ENCODE data around the gene PLA2G4A. TPM values are rescaled to one million over a fixed set of nuclear protein-coding genes. Genes with fewer than 3 reads are reported as not detected.

The PLA2G4A gene
- polyA plus RNA-seq, 1 donor (not counting 4 experiments of a cell fraction or from before 2014, with no cell fraction given) = 29.2 TPM

GRCh38 chr1:186875896-186876835, 47.4 kb downstream of the PLA2G4A start:
- no peak for DNase-seq (ENCODE audit: low read depth, low spot score)
- no peak for TF ChIP-seq CTCF (optimal IDR thresholded peaks at IDR 0.05 in 1 of 3, IDR thresholded peaks at IDR 0.05 in 1 of 3, conservative IDR thresholded peaks at IDR 0.05 in 1 of 3; ENCODE audit: extremely low read depth in 1 of 3, insufficient read depth in 2 of 3, low read length in 3 of 3)
- no peak for TF ChIP-seq EZH2 (IDR thresholded peaks at IDR 0.05; ENCODE audit: low read length)
- H3K79me2 ChIP-seq (ENCODE audit: control insufficient read depth, insufficient read depth, low read length) = no peaks in the 10 kb centered on the region
- H3K9ac ChIP-seq (ENCODE audit: control insufficient read depth, extremely low read depth, insufficient read depth, low read length) = no peak overlapping the region
- H3K27ac ChIP-seq (ENCODE audit: control insufficient read depth, insufficient read depth, low read length) = no peak overlapping the region
- H3K9me1 ChIP-seq (ENCODE audit: control insufficient read depth, extremely low read depth, insufficient read depth, low read length) = no peaks in the 10 kb centered on the region
- peak overlapping the region; percentile 52 for H3K4me2 ChIP-seq (ENCODE audit: control insufficient read depth, extremely low read depth, insufficient read depth, low read depth, low read length)
- H3K9me3 ChIP-seq (ENCODE audit: control insufficient read depth, low read depth, low read length) = no peaks in the 10 kb centered on the region
- H2AFZ ChIP-seq (ENCODE audit: control insufficient read depth, low read length) = peak overlapping the region; percentile 67
- FAIRE-seq = peak; percentile 95
- no peaks in the 10 kb centered on the region for H3K36me3 ChIP-seq (ENCODE audit: control insufficient read depth in 2 of 2, extremely low read depth in 1 of 2, insufficient read depth in 2 of 2, low read length in 2 of 2)
- H3K4me1 ChIP-seq (ENCODE audit: control insufficient read depth, extremely low read depth, insufficient read depth, low read length) = peaks cover 23% of the 10 kb centered on the region
- no peaks in the 10 kb centered on the region for H3K27me3 ChIP-seq (ENCODE audit: control insufficient read depth, extremely low read depth, insufficient read depth, low read length)
- no peaks in the 10 kb centered on the region for H4K20me1 ChIP-seq (ENCODE audit: control insufficient read depth, extremely low read depth, insufficient read depth, low read length)
- dilution Hi-C loops (cut with MboI; ENCODE audit: extremely low pct_ligation_motif_present, low sequenced_read_pairs) = no loop called here
- no peak overlapping the region for H3K4me3 ChIP-seq (ENCODE audit: control insufficient read depth in 2 of 3, extremely low read depth in 1 of 3, insufficient read depth in 2 of 3, low read depth in 1 of 3, low read length in 3 of 3)

- DNase-seq (ENCODE audit: low read depth, low spot score) = no peak
Observed at GRCh38 chr1:186878356-186878755, 49.6 kb downstream of the PLA2G4A start.

More at GRCh38 chr1:186878356-186878755, 49.6 kb downstream of the PLA2G4A start:
- Histone ChIP-seq H3K9me1 (ENCODE audit: control insufficient read depth, extremely low read depth, insufficient read depth, low read length) (no peaks in the 10 kb centered on the region), H3K79me2 (ENCODE audit: control insufficient read depth, insufficient read depth, low read length) (no peaks in the 10 kb centered on the region), H3K9ac (ENCODE audit: control insufficient read depth, extremely low read depth, insufficient read depth, low read length) (no peak overlapping the region), H3K27me3 (ENCODE audit: control insufficient read depth, extremely low read depth, insufficient read depth, low read length) (no peaks in the 10 kb centered on the region), H3K27ac (ENCODE audit: control insufficient read depth, insufficient read depth, low read length) (no peak overlapping the region), H4K20me1 (ENCODE audit: control insufficient read depth, extremely low read depth, insufficient read depth, low read length) (no peaks in the 10 kb centered on the region), H3K4me3 (ENCODE audit: control insufficient read depth in 2 of 3, extremely low read depth in 1 of 3, insufficient read depth in 2 of 3, low read depth in 1 of 3, low read length in 3 of 3) (no peak overlapping the region), H3K9me3 (ENCODE audit: control insufficient read depth, low read depth, low read length) (no peaks in the 10 kb centered on the region), H2AFZ (ENCODE audit: control insufficient read depth, low read length) (peak overlapping the region; percentile 59), H3K36me3 (ENCODE audit: control insufficient read depth in 2 of 2, extremely low read depth in 1 of 2, insufficient read depth in 2 of 2, low read length in 2 of 2) (no peaks in the 10 kb centered on the region), H3K4me1 (ENCODE audit: control insufficient read depth, extremely low read depth, insufficient read depth, low read length) (peaks cover 23% of the 10 kb centered on the region), H3K4me2 (ENCODE audit: control insufficient read depth, extremely low read depth, insufficient read depth, low read depth, low read length) (peak overlapping the region; percentile 23)
- dilution Hi-C loops (cut with MboI; ENCODE audit: extremely low pct_ligation_motif_present, low sequenced_read_pairs) = no loop called here
- TF ChIP-seq CTCF (optimal IDR thresholded peaks at IDR 0.05 in 1 of 3, IDR thresholded peaks at IDR 0.05 in 1 of 3, conservative IDR thresholded peaks at IDR 0.05 in 1 of 3; ENCODE audit: extremely low read depth in 1 of 3, insufficient read depth in 2 of 3, low read length in 3 of 3) (no peak), EZH2 (IDR thresholded peaks at IDR 0.05; ENCODE audit: low read length) (no peak)
- FAIRE-seq = no peak

All from keratinocyte (primary cell).